Osteocyte (in vitro differentiated cells): ENCODE data around the gene ZNF789. TPM values are rescaled to one million over a fixed set of nuclear protein-coding genes. Genes with fewer than 3 reads are reported as not detected.
A peak's percentile ranks its signal among the peaks of the same experiment; 100 is the strongest.

Experiments used
- DNase-seq: peaks from one replicate; pipeline ENCODE4 v3.0.0; 2021; ENCODE audit warnings: mixed read lengths; ENCODE audit not compliant: unreplicated experiment; ENCODE audit errors: extremely low spot score
- H3K27ac Mint-ChIP-seq: one replicate; pipeline ENCODE4 v1.8.0; 2021; ENCODE audit warnings: mild to moderate bottlenecking, mixed read lengths; ENCODE audit not compliant: unreplicated experiment
- H3K27me3 Mint-ChIP-seq: one replicate; pipeline ENCODE4 v1.8.0; 2021; ENCODE audit warnings: mixed read lengths; ENCODE audit not compliant: unreplicated experiment
- H3K36me3 Mint-ChIP-seq: one replicate; pipeline ENCODE4 v1.8.0; 2021; ENCODE audit warnings: mixed read lengths; ENCODE audit not compliant: unreplicated experiment
- H3K4me1 Mint-ChIP-seq: one replicate; pipeline ENCODE4 v1.8.0; 2021; ENCODE audit warnings: mixed read lengths; ENCODE audit not compliant: unreplicated experiment
- H3K4me3 Mint-ChIP-seq: one replicate; pipeline ENCODE4 v1.8.0; 2021; ENCODE audit warnings: mild to moderate bottlenecking, moderate library complexity, mixed read lengths; ENCODE audit not compliant: unreplicated experiment
- H3K9me3 Mint-ChIP-seq: one replicate; pipeline ENCODE4 v1.8.0; 2021; ENCODE audit warnings: mixed read lengths; ENCODE audit not compliant: unreplicated experiment
- total RNA-seq: library from RNA; stranded (reverse); gene quantifications from 2 replicates; pipeline ENCODE4 v1.2.1, GENCODE V29; 2021
- TF ChIP-seq, protein P1 (sequence below): fragments of 200-600 bp; sonication (generic); IDR thresholded peaks from 2 replicates; pipeline ENCODE4 v1.5.0; 2021; ENCODE audit warnings: antibody characterized with exemption, mild to moderate bottlenecking, moderate library complexity

ZNF789 gene
- total RNA-seq, 1 donor from 2014 or later: 8.4 TPM

DNA sequence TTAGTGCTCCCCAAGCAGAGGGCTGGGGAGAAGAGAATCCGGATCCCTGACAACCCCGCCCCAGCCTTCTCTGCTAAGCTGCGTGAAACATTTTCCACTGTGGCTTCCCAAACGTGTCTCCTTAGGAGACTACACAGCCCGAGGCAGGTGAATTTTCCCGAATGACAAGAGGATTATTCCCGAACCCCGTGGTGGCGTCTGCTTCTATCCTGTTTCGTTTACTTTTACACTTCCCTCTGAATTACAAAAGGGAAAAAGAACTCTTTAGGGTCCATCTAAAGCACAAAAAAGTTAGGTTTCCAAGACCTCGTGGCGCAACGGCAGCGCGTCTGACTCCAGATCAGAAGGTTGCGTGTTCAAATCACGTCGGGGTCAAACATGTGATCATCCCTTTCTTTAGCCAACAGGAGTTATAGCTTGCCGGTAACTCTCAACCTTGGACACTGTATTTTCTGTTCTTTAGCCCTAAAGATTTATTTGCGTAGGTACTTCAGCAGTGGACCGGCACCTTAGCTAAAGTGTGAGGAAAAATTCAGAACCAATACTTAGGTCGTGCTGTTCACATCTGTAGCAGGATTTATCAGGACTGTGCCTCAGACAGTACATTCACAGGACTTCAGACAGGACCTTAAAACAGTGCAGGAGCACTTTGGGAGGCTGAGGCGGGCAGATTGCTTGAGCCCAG lies 3.2 kb upstream of the ZNF789 start:
- Mint-ChIP-seq H3K4me1 (peaks cover 28% of the 10 kb centered on the region), H3K27me3 (peaks cover 6% of the 10 kb centered on the region), H3K4me3 (no peak overlapping the region), H3K27ac (peak overlapping the region; percentile 31), H3K9me3 (no peaks in the 10 kb centered on the region), H3K36me3 (no peaks in the 10 kb centered on the region)
- no peak for DNase-seq
- TF ChIP-seq, protein P1, sequence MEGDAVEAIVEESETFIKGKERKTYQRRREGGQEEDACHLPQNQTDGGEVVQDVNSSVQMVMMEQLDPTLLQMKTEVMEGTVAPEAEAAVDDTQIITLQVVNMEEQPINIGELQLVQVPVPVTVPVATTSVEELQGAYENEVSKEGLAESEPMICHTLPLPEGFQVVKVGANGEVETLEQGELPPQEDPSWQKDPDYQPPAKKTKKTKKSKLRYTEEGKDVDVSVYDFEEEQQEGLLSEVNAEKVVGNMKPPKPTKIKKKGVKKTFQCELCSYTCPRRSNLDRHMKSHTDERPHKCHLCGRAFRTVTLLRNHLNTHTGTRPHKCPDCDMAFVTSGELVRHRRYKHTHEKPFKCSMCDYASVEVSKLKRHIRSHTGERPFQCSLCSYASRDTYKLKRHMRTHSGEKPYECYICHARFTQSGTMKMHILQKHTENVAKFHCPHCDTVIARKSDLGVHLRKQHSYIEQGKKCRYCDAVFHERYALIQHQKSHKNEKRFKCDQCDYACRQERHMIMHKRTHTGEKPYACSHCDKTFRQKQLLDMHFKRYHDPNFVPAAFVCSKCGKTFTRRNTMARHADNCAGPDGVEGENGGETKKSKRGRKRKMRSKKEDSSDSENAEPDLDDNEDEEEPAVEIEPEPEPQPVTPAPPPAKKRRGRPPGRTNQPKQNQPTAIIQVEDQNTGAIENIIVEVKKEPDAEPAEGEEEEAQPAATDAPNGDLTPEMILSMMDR: no peak

DNA sequence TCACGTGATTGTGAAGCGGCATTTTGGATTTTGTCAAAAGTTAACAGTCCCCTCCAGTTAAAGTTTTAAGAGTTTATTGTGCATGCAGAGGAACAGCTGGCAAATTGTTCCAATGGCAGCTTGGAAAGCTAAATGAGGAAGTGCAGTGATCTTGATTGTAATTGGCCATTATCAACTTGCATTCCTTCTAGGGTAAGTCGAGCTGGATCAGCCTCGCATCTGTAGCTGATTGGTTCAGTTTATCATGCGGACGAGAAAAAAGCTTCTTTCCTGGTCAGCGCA lies 566 bp downstream of the ZNF789 start:
- no peak for DNase-seq
- peaks cover 6% of the 10 kb centered on the region for H3K27me3 Mint-ChIP-seq
- peaks cover 17% of the 10 kb centered on the region for H3K4me1 Mint-ChIP-seq
- peak overlapping the region; percentile 95 for H3K4me3 Mint-ChIP-seq
- peak overlapping the region; percentile 95 for H3K27ac Mint-ChIP-seq
- TF ChIP-seq, protein P1: no peak
- no peaks in the 10 kb centered on the region for H3K9me3 Mint-ChIP-seq
- peaks cover 4% of the 10 kb centered on the region for H3K36me3 Mint-ChIP-seq

DNA sequence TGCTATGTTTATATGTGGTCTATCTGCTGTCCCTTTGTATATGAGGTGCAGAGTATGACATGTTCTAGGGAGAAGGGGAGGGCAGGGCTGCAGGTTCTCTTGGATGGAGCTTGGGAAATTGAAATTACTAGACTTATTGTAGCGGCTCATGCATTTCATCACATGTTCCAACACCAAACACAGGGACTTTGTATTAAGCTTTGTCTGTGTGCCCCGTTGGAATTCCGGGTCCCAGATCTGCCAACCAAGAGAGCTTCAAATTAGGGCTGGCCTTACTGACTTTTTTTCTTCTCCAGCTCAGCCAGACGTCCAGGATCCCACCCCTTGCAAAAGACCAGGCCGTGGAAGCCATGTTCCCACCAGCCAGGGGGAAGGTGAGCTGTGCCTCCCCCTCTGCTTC lies 3.4 kb downstream of the ZNF789 start:
- Mint-ChIP-seq H3K9me3 (no peaks in the 10 kb centered on the region), H3K4me3 (no peak overlapping the region), H3K27me3 (peaks cover 1% of the 10 kb centered on the region), H3K4me1 (peaks cover 26% of the 10 kb centered on the region), H3K27ac (no peak overlapping the region), H3K36me3 (peaks cover 7% of the 10 kb centered on the region)
- TF ChIP-seq, protein P1: no peak
- no peak for DNase-seq

DNA sequence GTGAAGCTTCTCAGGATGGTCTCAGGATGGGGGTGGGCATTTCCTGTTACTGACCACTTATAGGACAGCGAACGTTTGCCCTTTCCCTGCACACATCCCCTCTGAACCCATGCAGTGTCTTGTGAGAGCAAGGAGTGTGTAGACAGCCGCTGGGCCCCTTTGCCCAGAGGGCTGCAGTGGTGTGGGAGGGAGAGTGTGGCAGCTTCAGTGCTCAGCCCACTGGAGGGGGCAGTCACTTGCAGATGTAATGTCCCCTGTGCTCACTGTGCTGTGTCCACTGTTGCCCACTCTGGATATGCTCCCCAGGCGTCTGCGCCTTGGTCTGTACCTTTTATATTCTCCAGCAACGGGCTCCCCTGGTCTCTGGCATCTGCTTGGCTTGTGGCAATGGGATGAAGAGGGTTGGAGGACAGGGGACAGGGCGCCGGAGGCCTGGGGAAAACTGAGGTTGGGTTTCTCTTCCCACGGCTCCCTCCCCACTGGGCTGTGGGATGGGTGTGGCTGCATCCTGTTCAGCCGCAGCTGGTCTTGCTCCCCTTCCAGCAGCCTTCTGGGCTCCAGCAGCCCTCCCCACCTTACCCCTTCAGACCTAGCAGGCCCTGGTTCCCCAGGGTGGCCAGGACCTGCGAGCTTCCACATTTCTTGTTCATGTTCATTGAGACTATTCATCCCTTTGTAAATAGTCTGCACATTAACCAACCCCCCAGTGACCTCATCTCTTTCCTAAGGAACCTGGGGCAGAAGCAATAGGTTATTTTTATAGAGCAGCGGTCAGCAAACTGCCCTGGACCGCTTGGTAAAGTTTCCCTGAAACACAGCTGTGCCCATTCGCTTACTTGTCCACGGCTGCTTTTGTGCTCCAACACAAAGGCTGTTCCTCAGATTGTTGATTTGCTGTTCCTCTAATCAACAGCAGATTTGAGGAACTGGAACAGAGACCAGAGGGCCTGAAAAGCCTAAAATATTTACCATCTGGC lies 6.1 kb downstream of the ZNF789 start:
- no peak for DNase-seq
- Mint-ChIP-seq H3K27me3 (no peaks in the 10 kb centered on the region), H3K36me3 (peaks cover 13% of the 10 kb centered on the region), H3K4me1 (peaks cover 17% of the 10 kb centered on the region), H3K4me3 (no peak overlapping the region), H3K9me3 (no peaks in the 10 kb centered on the region), H3K27ac (peak overlapping the region; percentile 31)
- TF ChIP-seq, protein P1: no peak

DNA sequence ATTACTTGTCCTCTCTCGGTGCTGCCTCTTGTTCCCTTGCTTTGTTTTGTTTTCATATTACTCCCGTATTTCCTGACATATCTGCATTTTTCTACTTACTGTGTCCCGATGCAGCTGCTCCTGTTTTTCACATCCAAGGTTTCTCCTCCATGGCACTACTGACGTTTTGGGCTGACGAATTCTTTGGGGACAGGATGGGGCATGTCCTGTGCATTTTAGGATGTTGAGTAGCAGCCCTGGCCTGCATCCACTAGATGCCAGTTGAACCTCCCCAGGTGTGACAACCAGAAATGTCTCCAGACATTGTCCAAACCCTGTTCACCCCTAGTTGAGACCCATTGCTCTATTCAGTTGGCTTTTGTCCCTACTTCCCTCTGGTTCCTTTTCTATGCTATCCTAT lies 12.4 kb downstream of the ZNF789 start:
- no peak for DNase-seq
- Mint-ChIP-seq H3K4me1 (no peaks in the 10 kb centered on the region), H3K36me3 (peaks cover 15% of the 10 kb centered on the region), H3K9me3 (no peaks in the 10 kb centered on the region), H3K27me3 (no peaks in the 10 kb centered on the region), H3K27ac (no peak overlapping the region), H3K4me3 (no peak overlapping the region)
- TF ChIP-seq, protein P1: no peak
